Motor neuron (in vitro differentiated cells): Measurements from ENCODE around the gene SUFU. TPM values are rescaled to one million over a fixed set of nuclear protein-coding genes. Genes with fewer than 3 reads are reported as not detected.
"Not testable (repeated sequence)": the region's sequence is repeated elsewhere in the genome, so short reads cannot be mapped to it uniquely, and the experiment has no call there.

Source experiments
- ATAC-seq, 8 experiments: fragments of 200-7000 bp; cut with Tn5 transposase; replicated peaks in 6 of 8; 2 replicates each; pipeline ENCODE4 v1.8.0; 2021; ENCODE audit warnings: mild to moderate bottlenecking in 8 of 8, moderate library complexity in 8 of 8
- H3K27ac ChIP-seq, 2 donors: fragments of 250-450 bp; sonication (Bioruptor Pico); 2 replicates each; pipeline ENCODE4 v1.9.0; 2021; ENCODE audit warnings: antibody characterized with exemption in 2 of 2, mild to moderate bottlenecking in 2 of 2, moderate library complexity in 1 of 2
- H3K4me1 ChIP-seq, 2 donors: fragments of 250-450 bp; sonication (Bioruptor Pico); replicated peaks in 1 of 2; 2 replicates each; pipeline ENCODE4 v1.6.1; 2021; ENCODE audit warnings: antibody characterized with exemption in 2 of 2, mild to moderate bottlenecking in 2 of 2, moderate library complexity in 1 of 2
- H3K4me3 ChIP-seq, 5 donors: fragments of 250-450 bp; sonication (Bioruptor Pico); 2 replicates each; pipeline ENCODE4 v1.9.0; 2021; ENCODE audit warnings: antibody characterized with exemption in 5 of 5, mild to moderate bottlenecking in 5 of 5, moderate library complexity in 4 of 5
- WGBS, 10 experiments: fragments of 450-650 bp; shearing (Covaris generic); methylation state at CpG; one replicate each; pipeline ENCODE4 v1.0.0; 2022; 5-methylcytosine and 5-hydroxymethylcytosine counted together
- in situ Hi-C, 9 experiments: fragments of 400-800 bp; cut with MboI; loops; one replicate each; pipeline ENCODE4 v1.15.0; 2021; ENCODE audit warnings: low sequenced_read_pairs in 9 of 9, low pct_unique_long_range_greater_than_20kb in 2 of 9; ENCODE audit not compliant: unreplicated experiment in 9 of 9
- total RNA-seq, 8 experiments: library from RNA; unstranded; fragments of 300-600 nt; gene quantifications; 2 replicates each; pipeline versions ENCODE4 v1.2.3 to v1.2.4, GENCODE V29; 2022

Gene SUFU
- total RNA-seq, 8 experiments from 2014 or later = 2.9 to 9.7 (median 4.8) TPM

DNA sequence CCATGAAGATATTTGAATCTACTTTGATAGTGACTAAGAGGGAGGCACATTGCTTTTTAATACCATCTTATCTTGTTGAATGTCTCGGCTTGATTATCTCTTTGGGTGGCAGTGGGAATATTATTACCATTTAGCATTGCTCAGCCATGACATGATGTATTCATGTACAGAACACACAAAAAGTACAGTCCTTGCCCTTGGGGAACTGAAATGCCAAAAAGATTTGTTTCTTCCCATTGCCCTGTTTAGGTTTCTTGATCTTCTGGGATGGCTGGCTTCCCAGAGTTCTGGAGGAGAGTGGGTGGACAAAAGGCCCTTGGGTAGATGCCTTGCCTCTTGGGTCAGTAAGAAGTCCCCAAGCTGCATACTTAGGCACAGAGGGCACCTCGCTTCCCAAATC is 23.8 kb downstream of the SUFU start:
- Histone ChIP-seq H3K4me3 (no peak overlapping the region), H3K27ac (no peak overlapping the region), H3K4me1 (no peaks in the 10 kb centered on the region)
- in situ Hi-C loops = no loop called here
- 60 to 100% (median 95%) methylated on average over 1 to 2 of the region's 2 CpGs; no CpG with 5 or more reads in 4 of the 10 experiments for WGBS, 10 experiments
- ATAC-seq = no peak

DNA sequence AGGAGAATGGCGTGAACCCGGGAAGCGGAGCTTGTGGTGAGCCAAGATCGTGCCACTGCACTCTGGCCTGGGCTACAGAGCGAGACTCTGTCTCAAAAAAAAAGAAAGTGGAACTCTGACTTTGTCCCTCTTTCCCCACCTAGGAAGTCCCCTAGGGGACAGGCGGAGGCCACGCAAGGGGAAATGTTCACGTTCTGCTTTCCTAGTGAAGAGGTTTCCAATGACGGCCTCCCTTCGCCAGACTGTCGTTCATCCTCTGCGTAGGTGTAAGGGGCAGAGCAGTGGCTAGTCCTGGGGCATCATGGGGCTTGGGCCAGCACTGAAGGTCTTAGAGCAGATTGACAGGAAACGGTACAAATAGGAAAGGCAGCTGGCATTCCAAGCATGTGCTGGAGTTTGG is 30.6 kb downstream of the SUFU start:
- ATAC-seq = no peak

DNA sequence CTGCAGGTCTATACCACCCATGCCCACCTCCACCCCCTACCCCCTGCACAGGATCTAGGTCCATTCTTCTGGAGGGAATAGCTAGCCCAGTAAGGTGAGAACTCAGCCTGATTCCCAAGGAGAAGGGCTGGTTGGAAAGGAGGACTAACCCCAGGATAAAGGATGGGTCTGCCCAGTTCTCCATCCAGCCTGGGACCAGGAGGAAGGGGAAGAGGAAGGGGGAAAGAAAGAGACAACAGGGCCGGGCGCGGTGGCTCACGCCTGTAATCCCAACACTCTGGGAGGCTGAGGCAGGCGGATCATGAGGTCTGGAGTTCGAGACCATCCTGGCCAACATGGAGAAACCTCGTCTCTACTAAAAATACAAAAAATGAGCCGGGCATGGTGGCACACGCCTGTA is 31.2 kb downstream of the SUFU start:
- WGBS, 10 experiments = 73 to 100% (median 96%) methylated on average over 2 to 4 of the region's 9 CpGs; no CpG with 5 or more reads in 4 of the 10 experiments
- H3K27ac ChIP-seq, H3K4me3 ChIP-seq, ATAC-seq, H3K4me1 ChIP-seq, in situ Hi-C loops: not testable (repeated sequence)

More for the DNA sequence above, 30.6 kb downstream of the SUFU start:
- WGBS, 10 experiments = 82 to 100% (median 92%) methylated on average over 1 to 10 of the region's 13 CpGs; no CpG with 5 or more reads in 4 of the 10 experiments
- in situ Hi-C loops = no loop called here
- Histone ChIP-seq H3K27ac (no peak overlapping the region), H3K4me3 (no peak overlapping the region), H3K4me1 (no peaks in the 10 kb centered on the region)

DNA sequence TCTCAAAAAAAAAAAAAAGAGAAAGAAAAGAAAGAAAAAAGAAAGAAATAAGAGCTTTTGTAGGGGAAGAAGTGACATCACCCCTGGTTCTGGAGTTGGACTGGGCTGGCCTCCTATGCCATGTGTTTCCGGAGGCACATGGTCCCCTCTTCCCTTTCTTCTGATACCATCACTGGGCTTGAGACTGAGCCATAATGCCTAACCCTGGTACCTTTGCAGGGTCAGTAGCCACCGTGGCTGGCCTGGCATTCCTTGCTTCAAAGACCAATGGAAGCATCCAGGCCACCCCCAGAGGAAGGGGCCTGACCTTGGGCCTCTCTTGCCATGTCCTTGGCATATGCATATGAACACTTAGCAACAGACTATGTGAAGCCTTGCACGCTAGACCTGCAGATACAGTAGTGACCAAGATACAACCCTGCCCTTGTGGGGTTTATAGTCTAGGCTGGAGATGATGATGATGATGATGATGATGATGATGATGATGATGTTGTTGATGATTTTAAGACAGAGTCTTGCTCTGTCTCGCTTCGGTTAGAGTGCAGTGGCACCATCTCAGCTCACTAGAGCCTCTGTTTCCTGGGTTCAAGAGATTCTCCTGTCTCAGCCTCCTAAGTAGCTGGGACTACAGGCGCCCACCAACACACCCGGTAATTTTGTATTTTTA is 31.8 kb downstream of the SUFU start:
- in situ Hi-C loops = no loop called here
- H3K27ac ChIP-seq = no peak overlapping the region

DNA sequence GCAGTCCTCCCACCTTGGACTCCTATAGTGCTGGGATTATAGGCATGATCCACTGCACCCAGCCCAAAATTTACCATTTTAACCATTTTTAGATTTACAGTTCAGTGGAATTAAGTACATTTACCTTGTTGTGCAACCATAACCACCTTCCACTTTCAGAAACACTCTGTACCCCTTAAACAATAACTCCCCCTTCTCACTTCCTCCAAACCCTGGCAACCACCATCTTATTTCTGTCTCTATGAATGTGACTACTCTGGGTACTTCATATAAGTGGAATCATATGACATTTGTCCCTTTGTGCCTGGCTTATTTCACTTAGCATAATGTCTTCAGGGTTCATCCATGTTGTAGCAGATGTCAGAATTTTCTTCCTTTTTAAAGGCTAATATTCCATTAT is 33.6 kb downstream of the SUFU start:
- in situ Hi-C loops = no loop called here
- H3K4me1 ChIP-seq = no peaks in the 10 kb centered on the region
- no peak for ATAC-seq
- H3K27ac ChIP-seq = no peak overlapping the region
- no peak overlapping the region for H3K4me3 ChIP-seq

More for the DNA sequence above, 31.8 kb downstream of the SUFU start:
- no peak for ATAC-seq
- Histone ChIP-seq H3K4me3 (no peak overlapping the region), H3K4me1 (no peaks in the 10 kb centered on the region)
- 80 to 100% (median 100%) methylated on average over 1 to 5 of the region's 7 CpGs; no CpG with 5 or more reads in 3 of the 10 experiments for WGBS, 10 experiments

DNA sequence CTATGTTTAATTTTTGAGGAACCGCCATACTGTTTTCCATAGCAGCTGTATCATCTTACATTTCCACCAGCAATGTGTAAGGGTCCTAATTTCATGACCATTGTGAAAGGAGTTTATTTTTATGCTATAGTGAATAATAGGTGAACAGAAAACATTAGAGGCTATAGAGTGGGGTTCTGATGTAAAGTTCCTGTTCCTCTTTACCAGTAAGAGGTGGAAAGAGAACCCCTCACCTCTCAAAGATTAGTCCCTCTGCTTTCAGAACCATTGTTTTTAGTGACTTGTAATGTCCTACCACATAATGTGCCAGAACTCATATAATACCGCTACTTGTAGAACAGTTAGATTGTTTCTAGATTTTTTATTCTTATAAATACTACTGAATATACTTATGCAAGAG is 34.2 kb downstream of the SUFU start:
- 93 to 100% (median 100%) methylated on average over 1 to 2 of the region's 2 CpGs; no CpG with 5 or more reads in 2 of the 10 experiments for WGBS, 10 experiments
- ATAC-seq = no peak
- H3K4me3 ChIP-seq = no peak overlapping the region
- in situ Hi-C loops = no loop called here
- no peaks in the 10 kb centered on the region for H3K4me1 ChIP-seq
- no peak overlapping the region for H3K27ac ChIP-seq

DNA sequence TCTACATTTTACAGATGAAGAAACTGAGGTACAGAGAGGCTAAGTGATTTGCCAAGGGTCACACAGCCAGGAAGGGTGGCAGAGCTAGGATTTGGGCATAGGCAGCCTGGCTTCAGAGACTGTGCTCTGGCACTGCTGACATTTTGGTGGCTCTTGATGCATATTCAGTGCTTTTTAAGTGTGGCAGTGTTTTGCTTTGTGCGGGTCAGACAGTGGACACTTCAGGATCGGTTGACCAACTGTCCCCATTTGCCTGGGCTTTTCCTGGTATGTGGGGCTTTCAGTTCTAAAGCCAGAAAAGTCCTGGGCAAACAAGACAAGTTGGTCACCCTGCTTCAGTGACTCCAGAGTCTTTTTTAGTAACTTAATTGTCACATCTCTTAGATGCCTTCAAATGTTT is 35.0 kb downstream of the SUFU start:
- in situ Hi-C loops = no loop called here
- WGBS, 10 experiments = 83 to 100% (median 92%) methylated on average over 1 to 2 of the region's 2 CpGs; no CpG with 5 or more reads in 5 of the 10 experiments
- Histone ChIP-seq H3K27ac (no peak overlapping the region), H3K4me1 (no peaks in the 10 kb centered on the region), H3K4me3 (no peak overlapping the region)
- ATAC-seq = no peak

DNA sequence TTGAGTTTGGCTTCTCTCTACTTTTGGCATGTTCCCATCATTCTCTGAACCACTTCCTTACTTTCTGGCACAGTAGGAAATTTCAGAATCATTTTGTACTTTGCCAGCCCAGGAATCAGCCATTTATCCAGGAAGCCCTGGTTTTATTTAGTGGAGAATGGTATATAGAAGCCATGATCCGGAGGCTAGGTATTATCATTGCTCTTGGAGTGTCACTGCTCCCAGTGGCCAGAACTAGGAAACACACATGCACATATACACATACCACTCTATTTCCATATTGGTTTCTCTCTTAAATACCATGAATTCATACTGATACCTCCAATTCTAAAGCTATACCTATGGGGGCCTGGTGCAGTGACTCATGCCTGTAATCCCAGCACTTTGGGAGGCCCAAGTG is 36.3 kb downstream of the SUFU start:
- peak in 3 of 8 experiments; percentile 75 to 84 (median 81) for ATAC-seq
- Histone ChIP-seq H3K4me1 (no peaks in the 10 kb centered on the region), H3K27ac (no peak overlapping the region), H3K4me3 (no peak overlapping the region)
- 60 to 100% (median 93%) methylated on average over 1 of the region's 1 CpG; no CpG with 5 or more reads in 4 of the 10 experiments for WGBS, 10 experiments
- in situ Hi-C loops = no loop called here

DNA sequence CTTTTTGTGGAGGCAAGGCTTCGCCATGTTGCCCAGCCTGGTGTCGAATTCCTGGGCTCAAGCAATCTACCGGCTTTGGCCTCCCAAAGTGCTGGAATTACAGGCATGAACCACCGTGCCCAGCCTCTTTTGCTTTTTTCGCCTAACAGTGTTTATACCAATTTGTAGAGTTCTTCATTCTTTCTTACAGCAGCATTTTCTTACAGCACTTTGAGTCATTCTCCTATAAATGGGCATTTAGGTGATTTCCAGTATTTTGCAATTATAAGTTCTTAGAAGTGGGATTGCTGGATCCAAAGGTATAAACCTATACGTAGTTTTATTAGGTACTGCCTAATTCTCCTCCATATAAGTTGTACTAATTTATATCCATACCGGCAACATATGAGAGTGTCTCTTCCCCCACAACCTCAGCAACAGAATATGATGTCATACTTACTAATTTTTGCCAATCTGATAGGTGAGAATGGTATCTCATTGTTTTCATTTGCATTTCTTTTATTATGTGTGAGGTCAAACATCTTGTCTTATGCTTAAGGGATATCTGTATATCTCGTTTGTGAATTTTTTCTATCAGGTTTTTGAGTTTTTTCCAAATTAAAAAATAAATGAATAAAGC is 39.1 kb downstream of the SUFU start:
- Histone ChIP-seq H3K4me3 (no peak overlapping the region), H3K4me1 (no peaks in the 10 kb centered on the region), H3K27ac (no peak overlapping the region)
- WGBS, 10 experiments = 66 to 100% (median 84%) methylated on average over 3 to 8 of the region's 8 CpGs
- no peak for ATAC-seq
- in situ Hi-C loops = no loop called here

DNA sequence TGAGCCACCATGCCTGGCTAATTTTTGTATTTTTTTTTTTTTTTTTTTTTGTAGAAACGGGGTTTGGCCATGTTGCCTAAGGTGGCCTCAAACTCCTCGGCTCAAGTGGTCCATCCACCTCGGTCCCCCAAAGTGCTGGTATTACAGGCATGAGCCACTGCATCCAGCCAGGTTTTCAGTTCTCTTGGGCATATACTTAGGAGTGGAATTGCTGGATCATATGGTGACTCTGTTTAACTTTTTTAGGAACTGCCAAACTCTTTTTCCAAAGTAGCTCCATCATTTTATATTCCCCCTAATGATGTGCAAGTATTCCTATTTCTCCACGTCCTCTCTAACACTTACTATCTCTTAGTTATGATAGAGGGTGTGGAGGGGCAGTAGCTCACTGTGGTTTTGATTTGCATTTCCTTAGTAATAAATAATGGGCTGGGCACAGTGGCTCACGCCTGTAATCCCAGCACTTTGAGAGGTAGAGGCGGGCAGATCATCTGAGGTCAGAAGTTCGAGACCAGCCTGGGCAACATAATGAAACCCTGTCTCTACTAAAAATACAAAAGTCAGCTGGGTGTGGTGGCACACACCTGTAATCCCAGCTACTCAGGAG is 41.6 kb downstream of the SUFU start:
- WGBS, 10 experiments = 0 to 96% (median 67%) methylated on average over 1 to 7 of the region's 7 CpGs; no CpG with 5 or more reads in 1 of the 10 experiments
- H3K4me3 ChIP-seq = no peak overlapping the region
- no peaks in the 10 kb centered on the region for H3K4me1 ChIP-seq
- in situ Hi-C loops = no loop called here
- no peak overlapping the region for H3K27ac ChIP-seq
- ATAC-seq = peak in 3 of 8 experiments; percentile 49 to 92 (median 88)

DNA sequence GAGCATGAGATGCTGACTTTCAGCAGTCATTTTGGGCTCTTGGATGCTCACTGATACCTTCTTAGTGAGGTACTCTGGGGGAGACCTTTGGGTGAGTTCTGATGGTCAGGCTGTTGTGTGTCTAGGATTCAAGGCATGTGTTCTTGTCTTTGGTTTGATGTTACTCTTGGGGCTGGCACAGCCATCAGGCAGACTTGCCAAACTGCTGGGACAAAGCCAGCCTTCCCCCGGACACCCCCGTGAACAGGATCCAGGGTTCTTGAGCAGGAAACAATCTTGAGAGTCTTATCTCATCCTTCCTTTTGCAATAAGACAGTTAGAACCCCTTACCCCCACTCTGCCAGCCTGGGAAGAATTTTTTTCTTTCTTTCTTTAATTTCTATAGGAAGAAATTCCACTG is 42.2 kb downstream of the SUFU start:
- in situ Hi-C loops = no loop called here
- no peak overlapping the region for H3K4me3 ChIP-seq
- 0 to 100% (median 71%) methylated on average over 1 to 2 of the region's 2 CpGs; no CpG with 5 or more reads in 6 of the 10 experiments for WGBS, 10 experiments
- no peak for ATAC-seq
- H3K27ac ChIP-seq = no peak overlapping the region
- no peaks in the 10 kb centered on the region for H3K4me1 ChIP-seq

DNA sequence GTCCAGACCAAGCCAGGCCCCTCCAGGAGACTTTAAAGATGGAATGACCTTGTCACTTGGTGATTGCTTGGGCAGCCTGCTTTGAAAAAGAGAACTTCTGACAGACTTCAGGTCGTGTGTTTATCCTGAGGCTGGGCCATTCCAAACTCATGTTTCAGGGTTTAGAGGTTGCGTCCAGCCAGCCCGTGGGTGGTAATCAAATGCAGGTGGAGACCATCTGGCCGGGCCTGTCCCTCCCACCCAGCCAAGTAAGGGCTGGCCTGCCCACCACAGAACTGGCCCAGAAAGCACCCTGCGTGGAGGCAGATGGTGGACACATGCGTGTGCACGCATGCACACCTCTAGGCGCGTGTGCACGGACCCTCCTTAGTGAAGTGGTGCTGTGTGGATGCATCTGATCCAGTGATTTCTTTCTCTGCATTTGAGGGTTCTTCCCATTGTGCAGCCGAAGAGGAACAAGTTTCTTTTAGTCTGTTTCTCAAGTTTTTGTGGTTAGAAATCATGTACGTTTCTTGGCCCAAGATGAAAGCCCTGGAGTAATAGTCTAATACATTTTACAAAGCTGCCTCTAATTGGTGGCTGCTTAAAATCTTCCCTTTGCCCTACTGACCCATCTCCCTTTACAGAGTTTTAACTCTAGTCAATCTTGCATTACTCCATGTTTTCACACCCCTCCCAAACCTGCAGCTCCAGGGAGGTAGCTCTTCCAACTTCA is 43.0 kb downstream of the SUFU start:
- H3K4me1 ChIP-seq = no peaks in the 10 kb centered on the region
- no peak overlapping the region for H3K4me3 ChIP-seq
- H3K27ac ChIP-seq = no peak overlapping the region
- in situ Hi-C loops = no loop called here
- WGBS, 10 experiments = 0 to 83% (median 80%) methylated on average over 1 to 10 of the region's 12 CpGs; no CpG with 5 or more reads in 5 of the 10 experiments
- peak in 3 of 8 experiments; percentile 62 to 83 (median 82) for ATAC-seq

DNA sequence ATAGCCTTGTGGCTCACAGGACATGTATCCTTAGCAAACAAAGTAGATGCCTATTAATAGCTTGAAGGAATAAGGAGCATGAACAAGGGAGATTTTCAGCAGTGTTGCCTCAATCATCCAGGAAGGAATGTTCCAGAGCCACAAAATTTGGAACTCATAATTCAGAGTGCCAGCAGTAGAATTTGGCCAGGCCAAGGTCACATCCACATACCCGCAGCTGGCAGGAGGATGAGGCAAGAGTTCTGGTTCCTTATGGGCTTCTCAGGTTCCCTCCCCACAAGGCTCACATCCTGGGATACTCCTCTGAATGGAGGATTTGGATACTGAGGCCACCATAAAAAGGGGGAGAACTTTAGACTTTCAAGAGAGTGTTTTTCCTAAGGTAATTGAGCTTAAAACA is 45.8 kb downstream of the SUFU start:
- no peak overlapping the region for H3K4me3 ChIP-seq
- in situ Hi-C loops = no loop called here
- no peak for ATAC-seq
- H3K27ac ChIP-seq = no peak overlapping the region
- 100% methylated on average over 1 of the region's 1 CpG; no CpG with 5 or more reads in 7 of the 10 experiments for WGBS, 10 experiments
- no peaks in the 10 kb centered on the region for H3K4me1 ChIP-seq
